Pulmonary artery endothelial cell (primary cell): ENCODE measurements around the gene TMPRSS4. TPM values are rescaled to one million over a fixed set of nuclear protein-coding genes. Genes with fewer than 3 reads are reported as not detected.

Experiments
- DNase-seq: peaks from one replicate; pipeline ENCODE4 v3.0.0-alpha.2; 2011; ENCODE audit warnings: low read depth, low spot score
- total RNA-seq: library from RNA; depleted of rRNA; stranded (reverse); fragments of >200 nt; gene quantifications from 2 replicates; pipeline ENCODE4 v1.2.3, GENCODE V29; 2014

TMPRSS4 gene
- total RNA-seq, 1 donor from 2014 or later = not detected

DNA sequence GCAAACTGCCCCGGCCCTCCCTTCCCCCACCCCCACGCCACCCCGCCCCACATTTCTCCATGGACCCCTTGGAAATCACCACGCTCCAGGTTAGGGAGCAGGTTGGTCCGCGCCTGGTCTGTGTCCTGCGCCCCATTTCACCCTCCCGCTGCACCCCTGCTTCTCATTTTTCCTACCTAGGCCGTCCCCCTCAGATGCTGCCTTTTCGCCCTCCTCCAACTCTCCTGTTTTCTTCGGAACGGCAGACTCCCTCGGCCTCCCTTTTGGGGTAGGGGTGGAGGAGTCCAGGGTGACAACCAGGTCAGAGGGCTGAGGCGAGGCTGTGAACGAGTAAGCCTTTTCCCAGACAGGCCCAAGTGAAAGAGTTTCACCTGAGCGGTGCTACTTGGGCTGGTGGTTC, 76.6 kb downstream of the TMPRSS4 start:
- DNase-seq = no peak

DNA sequence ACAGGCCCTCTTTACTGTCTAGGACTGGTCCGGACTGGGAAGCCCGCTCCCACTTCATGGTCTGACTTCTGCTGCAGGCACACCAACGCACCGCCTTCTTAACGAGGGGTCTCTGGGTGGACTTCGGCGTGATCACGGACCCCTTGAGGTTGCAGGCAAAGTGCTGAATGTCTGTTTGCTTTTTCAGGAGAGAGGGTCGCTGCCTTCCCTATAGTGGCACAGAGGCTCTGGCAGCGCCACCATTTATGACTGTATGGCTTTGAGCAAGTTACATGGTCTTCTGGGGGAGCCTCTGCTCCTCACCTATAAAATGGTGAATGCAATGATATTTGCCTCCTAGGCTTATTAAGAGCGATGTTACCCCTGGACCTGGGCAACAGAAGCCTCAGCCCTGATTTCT, 77.1 kb downstream of the TMPRSS4 start:
- no peak for DNase-seq

DNA sequence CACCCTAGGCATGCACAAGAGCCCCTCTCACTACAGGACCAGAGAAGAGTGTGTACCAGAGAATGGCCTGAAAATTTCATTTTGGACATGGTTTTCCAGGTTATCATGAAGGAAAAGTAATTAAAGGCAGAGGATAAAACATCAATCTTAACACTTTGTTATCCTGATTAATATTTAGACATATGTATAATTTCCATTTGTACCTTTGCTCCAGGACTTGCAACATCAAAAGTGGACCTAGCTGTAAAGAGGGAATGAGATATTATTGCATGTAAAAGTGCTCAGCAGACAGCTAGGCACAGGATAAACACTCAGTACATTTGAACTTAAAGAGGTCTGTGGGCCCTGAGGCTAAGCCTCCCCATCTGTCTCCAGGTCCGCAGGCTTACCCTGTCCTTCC, 77.8 kb downstream of the TMPRSS4 start:
- DNase-seq = no peak

GRCh38 chr11:118155776-118156530, 79.1 kb downstream of the TMPRSS4 start:
- DNase-seq = no peak

GRCh38 chr11:118156531-118157185, 79.8 kb downstream of the TMPRSS4 start:
- DNase-seq = no peak

DNA sequence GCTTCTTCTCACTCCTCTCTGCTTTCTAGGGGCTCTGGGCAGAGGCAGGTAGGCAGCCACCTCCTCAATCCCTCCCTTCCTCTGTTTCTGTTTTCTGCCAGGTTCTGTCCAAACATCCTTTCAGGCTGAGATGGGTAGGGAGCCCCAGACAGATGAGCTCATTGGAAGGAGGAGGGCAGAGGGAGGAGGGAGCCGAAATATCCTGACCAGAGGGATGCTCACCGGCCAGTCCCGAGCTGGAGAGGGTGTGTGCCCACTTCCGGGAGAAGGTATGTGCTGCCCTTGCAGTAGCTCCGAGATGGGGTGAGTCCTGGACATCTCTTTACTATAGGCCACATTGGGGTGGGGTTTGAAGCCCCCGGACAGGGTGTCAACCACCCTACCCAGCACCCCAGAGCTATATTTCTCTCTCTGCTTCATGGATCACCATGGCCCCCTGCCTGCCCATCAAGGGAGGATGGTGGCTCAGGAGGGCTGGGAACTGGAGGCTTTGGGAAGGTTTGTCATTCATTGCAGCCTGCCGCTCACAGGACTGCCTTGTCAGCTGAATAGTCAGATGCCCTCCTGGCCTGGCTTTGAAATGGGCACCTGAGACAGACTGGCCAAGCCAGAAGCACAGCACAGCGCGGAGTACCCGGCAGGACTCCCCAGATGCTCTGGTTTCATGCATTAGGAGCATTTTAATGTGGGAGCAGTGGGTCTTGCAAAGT, 80.5 kb downstream of the TMPRSS4 start:
- DNase-seq = no peak

DNA sequence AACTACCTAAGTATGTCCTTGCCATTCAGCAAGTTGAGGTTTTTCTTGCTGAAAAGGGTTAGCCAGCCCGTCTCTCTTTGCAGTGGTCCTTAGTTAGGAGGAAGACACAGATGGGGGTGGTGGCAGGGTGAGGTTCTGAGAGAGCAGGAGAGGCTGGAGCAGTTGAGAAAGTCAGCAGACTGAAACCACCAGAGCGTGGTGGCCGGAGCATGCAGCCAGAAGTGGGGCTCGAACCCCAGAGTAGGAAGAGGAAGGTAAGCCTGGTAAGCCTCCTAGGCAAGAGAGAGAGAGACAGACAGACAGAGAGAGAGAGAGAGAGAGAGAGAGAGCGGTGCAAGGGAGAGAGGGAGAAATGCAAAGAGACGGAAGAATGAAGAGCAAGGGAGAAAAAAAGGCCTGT, 84.9 kb downstream of the TMPRSS4 start:
- DNase-seq = no peak

- DNase-seq = no peak
These were observed 86.0 kb downstream of the TMPRSS4 start for GRCh38 chr11:118162846-118163245.

DNA sequence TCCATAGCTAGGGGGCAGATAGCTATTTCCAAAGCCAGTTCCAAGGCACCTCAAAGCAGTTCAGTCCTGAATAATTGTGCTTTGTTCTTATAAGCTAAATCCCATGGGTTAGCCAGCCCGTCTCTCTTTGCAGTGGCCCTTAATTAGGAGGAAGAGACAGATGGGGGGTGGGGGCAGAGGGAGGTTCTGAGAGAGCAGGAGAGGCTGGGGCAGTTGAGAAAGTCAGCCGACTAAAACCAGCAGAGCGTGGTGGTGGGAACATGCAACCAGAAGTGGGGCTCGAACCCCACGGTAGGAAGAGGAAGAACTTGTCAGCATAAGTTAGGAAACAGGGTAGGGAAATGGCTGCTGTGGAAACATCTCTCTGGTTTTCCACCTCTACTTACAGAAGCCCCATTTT, 86.6 kb downstream of the TMPRSS4 start:
- DNase-seq = no peak

GRCh38 chr11:118164885-118165284, 88.0 kb downstream of the TMPRSS4 start:
- no peak for DNase-seq

GRCh38 chr11:118166641-118167040, 89.8 kb downstream of the TMPRSS4 start:
- no peak for DNase-seq

- no peak for DNase-seq
These were observed 90.4 kb downstream of the TMPRSS4 start for GRCh38 chr11:118167253-118167652.

GRCh38 chr11:118167906-118168305, 91.0 kb downstream of the TMPRSS4 start:
- DNase-seq = no peak

- DNase-seq = no peak
These were observed 91.4 kb downstream of the TMPRSS4 start for GRCh38 chr11:118168316-118168715.

GRCh38 chr11:118168751-118169150, 91.9 kb downstream of the TMPRSS4 start:
- no peak for DNase-seq

GRCh38 chr11:118169300-118170140, 92.6 kb downstream of the TMPRSS4 start:
- DNase-seq = no peak

- no peak for DNase-seq
These were observed 93.4 kb downstream of the TMPRSS4 start for GRCh38 chr11:118170231-118170630.

DNA sequence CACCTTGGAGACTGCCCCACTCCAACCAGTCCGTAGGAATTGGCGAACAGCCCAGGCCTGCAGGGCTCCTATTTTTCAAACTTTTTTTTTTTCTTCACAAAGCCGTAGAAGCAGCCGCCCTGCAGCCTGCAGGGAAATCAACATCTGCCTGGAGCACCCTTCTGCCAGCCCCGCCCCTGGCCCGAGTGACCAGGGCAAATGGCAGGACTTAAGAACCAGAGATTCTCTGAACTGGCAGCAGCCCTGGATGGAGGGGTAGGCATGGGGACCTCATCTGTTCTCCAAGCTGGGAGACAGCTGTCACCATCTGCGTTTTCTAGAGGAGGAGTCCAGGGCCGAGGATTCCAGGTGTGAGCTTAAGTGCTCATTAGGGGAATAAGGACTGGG, 94.0 kb downstream of the TMPRSS4 start:
- DNase-seq = no peak
